T-helper 17 cell (primary cell): ENCODE results near the gene FUT2. TPM values are rescaled to one million over a fixed set of nuclear protein-coding genes. Genes with fewer than 3 reads are reported as not detected.
"Not testable (repeated sequence)": the region's sequence is repeated elsewhere in the genome, so short reads cannot be mapped to it uniquely, and the experiment has no call there.

Source experiments
- ATAC-seq: fragments of 150-1000 bp; cut with Tn5 transposase; 2 replicates; pipeline ENCODE4 v1.10.0; 2021; ENCODE audit warnings: mild to moderate bottlenecking, moderate library complexity
- DNase-seq, 3 donors: peaks; one replicate each; pipeline versions ENCODE4 v3.0.0 to v3.0.0-alpha.2; 2020 to 2021
- H3K9me3 ChIP-seq: one replicate; pipeline ENCODE4 v1.7.0; 2013; ENCODE audit warnings: low read length, mild to moderate bottlenecking; ENCODE audit not compliant: control insufficient read depth, poor library complexity, severe bottlenecking
- H3K27ac Mint-ChIP-seq: one replicate; pipeline ENCODE4 v1.8.0; 2022; ENCODE audit warnings: mild to moderate bottlenecking, moderate library complexity, mixed read lengths
- H3K27me3 Mint-ChIP-seq: one replicate; pipeline ENCODE4 v1.8.0; 2022; ENCODE audit warnings: mixed read lengths
- H3K36me3 Mint-ChIP-seq: one replicate; pipeline ENCODE4 v1.8.0; 2022; ENCODE audit warnings: low read depth, mixed read lengths
- H3K4me1 Mint-ChIP-seq: one replicate; pipeline ENCODE4 v1.8.0; 2022; ENCODE audit warnings: mild to moderate bottlenecking, mixed read lengths
- H3K4me3 Mint-ChIP-seq: one replicate; pipeline ENCODE4 v1.8.0; 2022; ENCODE audit warnings: mild to moderate bottlenecking, moderate library complexity, mixed read lengths
- total RNA-seq, 4 donors: library from RNA in 2 of 4; stranded (reverse) in 2 of 4; gene quantifications; one replicate each; pipeline ENCODE4 v1.2.3 and lab custom pipeline; 2022 to 2026

Gene FUT2
- total RNA-seq, result not detected
- 0 to 0.08 reads per million in 2 donors for total RNA-seq (lab: John Stamatoyannopoulos, UW)

DNA sequence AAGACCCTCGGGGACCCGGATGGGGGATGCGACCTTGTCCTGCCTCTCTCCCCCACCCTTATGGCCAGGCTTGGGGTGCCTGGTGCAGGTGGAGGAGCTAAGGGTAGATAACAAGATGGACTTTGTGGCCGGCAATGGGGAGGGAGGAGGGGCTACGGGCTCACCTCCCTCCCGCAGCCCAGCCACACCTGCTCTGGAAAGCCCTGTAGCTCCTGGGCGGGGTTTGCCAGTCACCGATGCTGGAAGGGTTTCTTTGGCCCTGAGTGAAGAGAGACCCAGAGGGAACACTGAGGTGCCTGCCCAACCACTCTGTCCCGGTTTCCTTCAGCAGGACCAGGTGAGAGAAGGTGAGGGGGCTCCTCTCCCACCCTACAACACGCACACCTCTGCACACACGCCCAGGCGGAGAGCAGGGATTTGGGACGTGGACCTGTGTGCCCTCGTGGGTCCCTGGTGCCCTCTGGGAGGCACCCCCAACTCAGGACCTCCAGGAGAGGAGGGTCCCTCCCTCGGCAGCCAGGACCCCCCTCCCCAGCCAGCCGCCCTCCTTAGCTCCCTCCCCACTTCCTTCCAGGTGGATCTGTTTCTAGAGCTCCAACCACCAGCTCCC is at the start of gene FUT2:
Gene FUT2, plus strand, starts transcription at position 229 of the 610 bp plus-strand sequence. CDS start 6,986 bp downstream, outside the sequence.
- Mint-ChIP-seq H3K27ac (no peak within 1 kb of the TSS), H3K27me3 (peaks cover 10% of the 10 kb centered on the region), H3K4me1 (peaks cover 9% of the 10 kb centered on the region), H3K36me3 (no peaks in the 10 kb centered on the region), H3K4me3 (peak within 1 kb of the TSS; percentile 83)
- H3K9me3 ChIP-seq, result no peaks in the 10 kb centered on the region
- no peak for DNase-seq
- ATAC-seq, result no peak

DNA sequence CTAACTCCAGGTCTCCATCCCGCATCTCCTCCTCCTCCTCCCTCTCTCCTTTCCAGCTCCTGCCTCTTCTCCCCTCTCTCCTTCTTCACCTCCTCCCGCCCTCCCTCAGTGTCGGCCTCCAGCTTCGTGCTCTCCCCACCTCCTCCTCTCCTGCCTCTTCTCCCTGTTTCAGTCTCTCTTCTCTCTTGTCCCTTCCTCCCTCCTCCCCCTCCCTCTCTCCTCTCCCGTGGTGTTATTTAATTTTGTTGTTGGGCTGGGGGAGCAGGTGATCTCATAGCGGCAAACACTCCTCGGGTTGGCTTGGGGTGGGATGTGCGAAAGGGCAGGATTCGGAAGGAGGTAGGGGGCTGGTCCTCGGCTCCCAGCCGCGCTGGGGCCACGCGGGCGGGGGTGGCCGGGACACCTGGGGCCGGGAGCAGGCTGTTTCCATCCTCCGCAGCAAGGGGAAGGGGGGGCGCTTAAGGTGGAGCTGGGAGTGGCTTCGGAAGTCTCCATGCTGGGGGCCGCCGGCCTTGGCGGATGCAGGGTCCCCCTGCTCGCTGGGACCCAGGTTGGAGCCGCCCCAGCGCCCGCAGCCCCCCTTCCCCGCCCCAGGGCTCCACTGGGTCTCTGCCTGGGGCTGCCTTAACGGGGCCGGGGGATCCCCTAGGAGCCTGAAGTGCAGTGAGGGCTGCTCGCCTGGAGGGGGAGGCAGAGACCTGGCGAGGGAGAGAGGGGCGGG is 49.6 kb upstream of the FUT2 start, which contains the start of gene CA11:
Gene CA11, minus strand, starts transcription at position 187 of the 721 bp plus-strand sequence. CDS start 555 bp downstream, outside the sequence.
- no peaks in the 10 kb centered on the region for H3K27me3 Mint-ChIP-seq
- H3K4me3 Mint-ChIP-seq, result peak within 1 kb of the TSS; percentile 98
- H3K9me3 ChIP-seq, result no peaks in the 10 kb centered on the region
- peak; percentile 86 to 95 (median 89) for DNase-seq
- H3K4me1 Mint-ChIP-seq, result peaks cover 33% of the 10 kb centered on the region
- no peaks in the 10 kb centered on the region for H3K36me3 Mint-ChIP-seq
- peak; percentile 86 for ATAC-seq
- H3K27ac Mint-ChIP-seq, result peak within 1 kb of the TSS; percentile 95

GRCh38 chr19:48646722-48647216 is 49.0 kb upstream of the FUT2 start:
- peak overlapping the region; percentile 98 for H3K4me3 Mint-ChIP-seq
- H3K27ac Mint-ChIP-seq, result peak overlapping the region; percentile 95
- no peaks in the 10 kb centered on the region for H3K27me3 Mint-ChIP-seq
- DNase-seq, result no peak
- H3K36me3 Mint-ChIP-seq, result no peaks in the 10 kb centered on the region
- no peak for ATAC-seq
- peaks cover 33% of the 10 kb centered on the region for H3K4me1 Mint-ChIP-seq
- no peaks in the 10 kb centered on the region for H3K9me3 ChIP-seq

GRCh38 chr19:48648134-48648533 is 47.6 kb upstream of the FUT2 start:
- no peaks in the 10 kb centered on the region for H3K9me3 ChIP-seq
- Mint-ChIP-seq H3K27me3 (no peaks in the 10 kb centered on the region), H3K4me1 (peaks cover 31% of the 10 kb centered on the region), H3K27ac (peak overlapping the region; percentile 95), H3K36me3 (no peaks in the 10 kb centered on the region), H3K4me3 (peak overlapping the region; percentile 68)
- no peak for ATAC-seq
- no peak for DNase-seq

GRCh38 chr19:48650974-48651682 is 44.6 kb upstream of the FUT2 start:
- Mint-ChIP-seq H3K4me3 (no peak overlapping the region), H3K36me3 (no peaks in the 10 kb centered on the region), H3K27ac (peak overlapping the region; percentile 53), H3K27me3 (no peaks in the 10 kb centered on the region), H3K4me1 (peaks cover 24% of the 10 kb centered on the region)
- H3K9me3 ChIP-seq, result no peaks in the 10 kb centered on the region
- ATAC-seq, result no peak
- no peak for DNase-seq

- H3K4me3 Mint-ChIP-seq, result no peak overlapping the region
- H3K9me3 ChIP-seq, result no peaks in the 10 kb centered on the region
- H3K36me3 Mint-ChIP-seq, result no peaks in the 10 kb centered on the region
- peaks cover 22% of the 10 kb centered on the region for H3K4me1 Mint-ChIP-seq
- ATAC-seq (no peak), DNase-seq (no peak)
- peak overlapping the region; percentile 53 for H3K27ac Mint-ChIP-seq
- no peaks in the 10 kb centered on the region for H3K27me3 Mint-ChIP-seq
Observed at GRCh38 chr19:48651683-48652048, 44.1 kb upstream of the FUT2 start.

- no peak for ATAC-seq
- H3K27me3 Mint-ChIP-seq, result no peaks in the 10 kb centered on the region
- peaks cover 16% of the 10 kb centered on the region for H3K4me1 Mint-ChIP-seq
- no peaks in the 10 kb centered on the region for H3K9me3 ChIP-seq
- no peak overlapping the region for H3K4me3 Mint-ChIP-seq
- no peak for DNase-seq
- no peak overlapping the region for H3K27ac Mint-ChIP-seq
- H3K36me3 Mint-ChIP-seq, result no peaks in the 10 kb centered on the region
Observed at GRCh38 chr19:48654299-48655059, 41.3 kb upstream of the FUT2 start.

- H3K9me3 ChIP-seq, result no peaks in the 10 kb centered on the region
- Mint-ChIP-seq H3K4me1 (peaks cover 17% of the 10 kb centered on the region), H3K27me3 (no peaks in the 10 kb centered on the region), H3K4me3 (no peak overlapping the region), H3K36me3 (no peaks in the 10 kb centered on the region), H3K27ac (no peak overlapping the region)
- no peak for ATAC-seq
- no peak for DNase-seq
Observed at GRCh38 chr19:48656840-48657474, 38.8 kb upstream of the FUT2 start.

GRCh38 chr19:48657828-48658227 is 37.9 kb upstream of the FUT2 start:
- not testable (repeated sequence) for H3K36me3 Mint-ChIP-seq, H3K27me3 Mint-ChIP-seq, H3K4me3 Mint-ChIP-seq, H3K27ac Mint-ChIP-seq, ATAC-seq, H3K9me3 ChIP-seq, DNase-seq
- peaks cover 16% of the 10 kb centered on the region for H3K4me1 Mint-ChIP-seq

- no peaks in the 10 kb centered on the region for H3K27me3 Mint-ChIP-seq
- DNase-seq (no peak), ATAC-seq (no peak)
- no peaks in the 10 kb centered on the region for H3K9me3 ChIP-seq
- no peaks in the 10 kb centered on the region for H3K36me3 Mint-ChIP-seq
- no peak overlapping the region for H3K27ac Mint-ChIP-seq
- H3K4me1 Mint-ChIP-seq, result peaks cover 16% of the 10 kb centered on the region
- no peak overlapping the region for H3K4me3 Mint-ChIP-seq
Observed at GRCh38 chr19:48658483-48658882, 37.3 kb upstream of the FUT2 start.

GRCh38 chr19:48659768-48660167 is 36.0 kb upstream of the FUT2 start:
- no peak for ATAC-seq
- Mint-ChIP-seq H3K27me3 (no peaks in the 10 kb centered on the region), H3K4me3 (no peak overlapping the region), H3K4me1 (peaks cover 13% of the 10 kb centered on the region), H3K27ac (peak overlapping the region; percentile 43), H3K36me3 (no peaks in the 10 kb centered on the region)
- no peak for DNase-seq
- H3K9me3 ChIP-seq, result no peaks in the 10 kb centered on the region

GRCh38 chr19:48660852-48661710 is 34.7 kb upstream of the FUT2 start:
- ATAC-seq, result peak; percentile 93
- Mint-ChIP-seq H3K27me3 (no peaks in the 10 kb centered on the region), H3K4me1 (peaks cover 13% of the 10 kb centered on the region), H3K4me3 (peak overlapping the region; percentile 80), H3K36me3 (no peaks in the 10 kb centered on the region), H3K27ac (peak overlapping the region; percentile 92)
- peak; percentile 50 to 60 (median 57) for DNase-seq
- H3K9me3 ChIP-seq, result no peaks in the 10 kb centered on the region
